ENCODE data around the gene SRPRB. TPM values are rescaled to one million over a fixed set of nuclear protein-coding genes. Genes with fewer than 3 reads are reported as not detected.

SRPRB gene
- total RNA-seq, 1 experiment from 2014 or later: 85.9 TPM

DNA sequence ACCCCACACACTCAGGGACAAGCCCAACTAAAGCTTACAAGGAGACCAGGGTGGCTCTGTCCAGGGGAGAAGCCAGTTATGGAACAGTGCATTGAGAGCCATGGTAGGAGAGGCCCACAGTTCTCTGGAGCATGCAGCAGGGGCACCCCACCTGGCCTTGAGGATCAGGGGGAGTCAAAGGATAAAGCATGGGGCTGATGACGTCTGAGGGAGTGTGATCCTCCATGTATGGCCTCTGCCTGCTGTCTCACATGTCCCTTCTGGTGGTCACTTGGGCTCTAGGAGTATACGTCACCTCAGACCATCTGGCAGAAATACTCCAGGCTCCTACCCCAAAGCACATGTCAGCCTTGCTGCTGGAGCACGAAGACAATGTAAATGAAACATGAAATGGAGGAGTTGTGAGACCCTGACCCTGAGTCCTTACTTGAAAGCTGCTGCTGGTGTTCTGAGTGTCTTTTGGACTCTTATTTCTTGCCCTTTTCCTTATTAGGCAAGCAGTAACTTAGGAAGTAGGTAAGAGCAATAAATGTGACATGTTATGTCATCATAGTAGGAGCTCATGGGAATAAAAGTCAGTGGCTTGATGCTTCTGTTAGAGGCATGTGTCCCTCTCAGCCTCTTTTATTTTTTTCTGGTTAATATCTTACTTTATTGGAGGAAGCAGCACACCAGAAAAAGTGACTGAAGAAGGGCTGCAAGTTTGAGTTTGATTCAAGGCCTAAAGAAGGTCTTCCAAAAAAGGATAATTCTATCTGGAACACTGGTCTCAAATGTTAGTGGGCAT is 15.5 kb downstream of the SRPRB start:
- peak; percentile 54 for DNase-seq (ENCODE audit: low read depth)
- in situ Hi-C loops (cut with HindIII; ENCODE audit: low pct_unique_long_range_greater_than_20kb, low sequenced_read_pairs): no loop called here

DNA sequence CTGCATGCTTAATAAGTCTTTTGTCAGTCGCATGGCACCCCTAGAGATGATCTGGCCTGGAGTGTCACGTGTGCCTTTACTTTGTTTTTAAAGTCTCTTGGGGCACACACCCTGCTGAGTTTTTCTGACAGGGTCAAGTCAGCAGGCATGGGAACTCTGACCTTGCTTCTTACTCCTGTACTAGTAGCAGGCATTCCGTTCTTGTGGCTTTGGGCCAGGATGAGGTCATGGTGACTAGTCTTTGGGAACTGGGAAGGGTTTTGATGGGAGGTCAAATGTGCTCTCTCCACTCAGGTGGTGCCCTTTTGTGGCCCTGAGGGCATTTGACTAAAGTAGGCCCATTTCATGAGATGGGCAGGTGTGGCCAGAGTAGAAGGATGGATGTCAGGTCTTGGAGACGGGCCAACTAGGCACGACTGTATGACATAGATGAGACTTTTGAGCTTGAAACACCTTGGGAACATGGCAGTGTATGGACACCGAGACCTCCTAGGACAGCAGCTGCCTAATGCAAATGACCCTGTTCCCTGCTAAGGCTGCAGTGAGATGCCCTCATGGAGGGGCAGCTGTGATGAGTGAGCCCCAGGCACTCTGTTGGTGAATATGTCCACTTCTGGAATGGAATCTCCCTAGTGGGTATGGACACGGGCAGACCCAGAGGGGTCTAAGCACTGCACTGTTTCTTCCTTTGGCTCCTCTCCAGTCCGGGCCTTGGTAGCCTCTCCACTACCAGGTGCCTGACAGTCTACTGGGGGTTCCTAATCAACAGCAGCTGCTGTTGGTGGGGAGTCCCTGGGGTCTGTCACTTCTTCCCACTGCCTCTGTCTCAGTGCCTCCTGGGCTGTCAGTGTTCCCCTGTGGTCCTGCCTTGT is 16.4 kb downstream of the SRPRB start:
- peak; percentile 71 for DNase-seq (ENCODE audit: low read depth)
- in situ Hi-C loops (cut with HindIII; ENCODE audit: low pct_unique_long_range_greater_than_20kb, low sequenced_read_pairs): no loop called here

DNA sequence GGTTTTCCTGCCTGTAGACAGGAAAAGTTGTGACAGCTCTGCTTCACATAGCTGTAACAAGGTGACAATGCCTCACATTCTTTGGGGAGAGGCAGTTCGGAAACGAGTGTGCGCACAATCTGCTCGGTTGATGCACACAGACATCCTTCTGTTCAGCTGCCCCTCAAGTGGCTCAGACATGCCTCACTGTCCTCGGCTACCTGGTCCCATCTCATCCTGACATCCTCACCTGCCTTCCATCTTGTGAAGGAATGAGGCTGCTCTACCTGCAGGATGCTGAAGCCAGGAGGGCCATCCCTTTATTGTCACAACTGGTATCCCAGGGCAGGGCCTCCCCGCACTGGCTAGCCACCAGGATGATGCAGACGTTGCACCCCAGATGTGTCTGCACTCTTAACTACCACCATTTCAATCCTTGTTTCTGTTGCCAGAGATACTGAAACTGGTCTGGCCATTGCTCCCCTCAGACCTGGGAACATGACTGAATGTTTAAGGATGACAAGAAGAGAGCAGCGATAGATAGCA is 19.4 kb downstream of the SRPRB start:
- no peak for DNase-seq (ENCODE audit: low read depth)
- in situ Hi-C loops (cut with HindIII; ENCODE audit: low pct_unique_long_range_greater_than_20kb, low sequenced_read_pairs): no loop called here

- in situ Hi-C loops (cut with HindIII; ENCODE audit: low pct_unique_long_range_greater_than_20kb, low sequenced_read_pairs): no loop called here
- DNase-seq (ENCODE audit: low read depth): no peak
Observed at GRCh38 chr3:133825969-133826727, 20.5 kb downstream of the SRPRB start.

GRCh38 chr3:133827136-133827535 is 21.5 kb downstream of the SRPRB start:
- DNase-seq (ENCODE audit: low read depth): no peak
- in situ Hi-C loops (cut with HindIII; ENCODE audit: low pct_unique_long_range_greater_than_20kb, low sequenced_read_pairs): no loop called here

DNA sequence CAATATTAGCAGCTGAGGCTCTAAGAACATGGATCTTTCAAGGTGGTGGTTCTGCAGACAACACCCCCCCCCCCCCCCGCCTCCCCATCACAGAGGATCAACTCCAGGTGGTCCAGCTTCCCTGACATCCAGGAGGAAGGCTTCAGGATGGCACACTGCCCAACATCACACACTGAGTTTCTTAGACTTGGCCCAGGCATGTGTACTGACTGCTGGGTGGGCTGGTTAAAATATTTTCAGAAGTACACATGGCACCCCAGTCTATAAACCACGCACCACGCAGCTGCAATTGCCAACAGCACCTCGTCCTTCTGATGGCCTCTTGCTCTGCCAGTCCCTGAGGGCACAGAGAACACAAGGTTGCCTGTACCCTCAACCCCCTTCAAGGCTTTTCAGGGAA is 22.1 kb downstream of the SRPRB start:
- in situ Hi-C loops (cut with HindIII; ENCODE audit: low pct_unique_long_range_greater_than_20kb, low sequenced_read_pairs): no loop called here
- DNase-seq (ENCODE audit: low read depth): no peak

- no peak for DNase-seq (ENCODE audit: low read depth)
- in situ Hi-C loops (cut with HindIII; ENCODE audit: low pct_unique_long_range_greater_than_20kb, low sequenced_read_pairs): no loop called here
Observed at GRCh38 chr3:133828576-133829309, 23.1 kb downstream of the SRPRB start.

- no peak for DNase-seq (ENCODE audit: low read depth)
- in situ Hi-C loops (cut with HindIII; ENCODE audit: low pct_unique_long_range_greater_than_20kb, low sequenced_read_pairs): no loop called here
Observed at GRCh38 chr3:133829310-133829707, 23.7 kb downstream of the SRPRB start.

DNA sequence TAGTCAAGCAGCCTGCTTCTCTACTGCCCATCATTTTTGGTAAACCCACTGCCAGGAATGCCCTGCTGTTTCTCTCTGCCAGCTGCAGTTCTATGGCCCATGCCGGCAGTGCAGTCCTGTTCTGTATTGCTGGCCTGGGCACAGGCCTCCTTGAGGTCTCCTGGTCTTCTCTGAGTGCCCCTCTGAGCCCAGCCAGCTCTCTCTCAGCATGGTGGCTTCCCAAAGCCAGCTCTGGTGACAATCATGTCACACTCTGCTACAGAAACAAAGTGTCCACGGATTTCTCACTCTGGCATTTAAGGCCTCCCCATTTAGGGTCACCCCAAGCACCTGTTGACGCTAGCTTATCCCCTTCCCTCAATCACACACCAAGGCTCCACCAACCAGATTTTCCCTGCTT is 24.5 kb downstream of the SRPRB start:
- in situ Hi-C loops (cut with HindIII; ENCODE audit: low pct_unique_long_range_greater_than_20kb, low sequenced_read_pairs): no loop called here
- no peak for DNase-seq (ENCODE audit: low read depth)

DNA sequence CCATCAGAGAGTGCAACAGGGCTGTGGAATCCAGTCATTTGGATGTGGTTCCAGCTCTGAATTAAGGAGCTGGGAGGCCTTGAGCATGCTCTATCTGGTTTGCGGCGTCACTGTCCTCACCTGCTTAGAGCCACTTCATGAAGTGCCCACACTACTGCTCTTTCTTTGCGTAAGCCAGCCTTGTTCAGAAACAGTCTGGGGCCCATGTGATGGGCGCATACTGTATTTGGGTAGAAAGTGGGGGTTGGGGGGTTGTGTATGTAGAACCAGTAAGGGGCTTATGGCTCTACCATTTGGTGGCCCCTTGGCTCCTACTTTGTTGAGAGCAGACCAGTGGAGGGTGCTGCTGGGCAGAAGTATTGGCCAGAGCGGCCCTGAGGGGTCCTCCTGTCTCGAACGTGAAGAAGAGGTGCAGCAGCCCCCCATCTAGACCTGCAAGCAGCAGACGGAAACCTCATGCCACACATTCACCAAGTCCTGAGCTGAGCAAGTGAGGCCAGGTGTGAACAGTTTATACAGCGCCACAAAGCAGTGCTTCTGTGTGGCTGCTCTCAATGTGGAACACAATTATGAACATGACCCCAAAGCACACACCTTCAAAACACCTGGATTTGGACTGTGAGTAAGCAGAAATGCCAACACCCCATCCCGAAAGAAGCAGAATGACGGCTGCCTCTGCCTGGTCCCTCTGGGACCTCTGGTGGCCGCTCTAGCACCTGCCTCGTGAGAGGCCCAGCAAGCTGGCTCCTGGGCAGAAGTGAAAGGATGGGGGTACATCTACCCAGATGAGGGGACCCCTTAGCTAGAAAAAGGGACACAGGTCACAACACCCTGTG is 26.6 kb downstream of the SRPRB start:
- no peak for DNase-seq (ENCODE audit: low read depth)
- in situ Hi-C loops (cut with HindIII; ENCODE audit: low pct_unique_long_range_greater_than_20kb, low sequenced_read_pairs): no loop called here

GRCh38 chr3:133832802-133833144 is 27.2 kb downstream of the SRPRB start:
- no peak for DNase-seq (ENCODE audit: low read depth)
- in situ Hi-C loops (cut with HindIII; ENCODE audit: low pct_unique_long_range_greater_than_20kb, low sequenced_read_pairs): no loop called here

GRCh38 chr3:133833267-133833666 is 27.7 kb downstream of the SRPRB start:
- in situ Hi-C loops (cut with HindIII; ENCODE audit: low pct_unique_long_range_greater_than_20kb, low sequenced_read_pairs): no loop called here
- DNase-seq (ENCODE audit: low read depth): no peak

DNA sequence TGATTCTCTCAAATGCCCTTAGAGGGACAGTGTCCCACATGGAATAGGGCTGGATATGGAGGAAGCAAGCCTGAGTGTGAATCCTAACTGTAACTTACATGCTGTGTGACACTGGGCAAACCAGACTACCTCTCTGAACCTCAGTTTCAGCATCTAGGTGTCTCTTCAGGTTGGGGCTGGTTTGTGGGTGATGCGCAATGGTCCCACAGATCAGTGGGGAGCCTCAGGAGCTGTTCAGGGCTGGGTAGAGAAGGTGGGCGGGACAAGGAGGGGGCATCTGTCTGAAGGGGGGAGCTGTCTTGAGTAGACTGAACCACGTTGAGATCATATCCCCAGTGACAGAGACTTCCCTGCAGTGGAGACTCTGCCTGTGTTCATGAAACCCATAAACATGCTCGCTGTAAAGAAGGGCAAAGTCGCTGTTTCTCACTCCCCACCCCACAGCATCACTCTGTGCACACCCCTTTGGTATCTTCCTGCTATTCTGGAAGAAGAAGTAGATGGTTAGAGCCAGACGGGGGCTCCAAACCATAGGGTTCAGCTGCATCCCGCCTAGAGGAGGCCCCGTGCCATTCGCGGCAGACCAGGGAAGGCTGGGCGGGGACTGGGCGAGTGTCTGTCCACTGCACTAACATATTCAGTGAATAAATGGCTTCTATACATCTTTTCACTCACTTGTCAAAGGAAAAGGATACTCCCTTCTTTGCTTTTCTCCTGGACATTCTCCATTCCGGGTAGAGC is 28.4 kb downstream of the SRPRB start:
- no peak for DNase-seq (ENCODE audit: low read depth)
- in situ Hi-C loops (cut with HindIII; ENCODE audit: low pct_unique_long_range_greater_than_20kb, low sequenced_read_pairs): no loop called here

GRCh38 chr3:133834621-133835417 is 29.2 kb downstream of the SRPRB start:
- in situ Hi-C loops (cut with HindIII; ENCODE audit: low pct_unique_long_range_greater_than_20kb, low sequenced_read_pairs): no loop called here
- no peak for DNase-seq (ENCODE audit: low read depth)

- in situ Hi-C loops (cut with HindIII; ENCODE audit: low pct_unique_long_range_greater_than_20kb, low sequenced_read_pairs): no loop called here
- DNase-seq (ENCODE audit: low read depth): no peak
Observed at GRCh38 chr3:133835418-133835743, 29.8 kb downstream of the SRPRB start.

- in situ Hi-C loops (cut with HindIII; ENCODE audit: low pct_unique_long_range_greater_than_20kb, low sequenced_read_pairs): no loop called here
- no peak for DNase-seq (ENCODE audit: low read depth)
Observed at GRCh38 chr3:133835961-133836360, 30.3 kb downstream of the SRPRB start.
